Left lung (tissue), 10 donors: ENCODE data around the gene CHD2. TPM values are rescaled to one million over a fixed set of nuclear protein-coding genes. Genes with fewer than 3 reads are reported as not detected.

Source experiments
- ATAC-seq: fragments of 200-7000 bp; cut with Tn5 transposase; one replicate; pipeline ENCODE4 v1.9.1; 2020; ENCODE audit warnings: moderate library complexity
- DNase-seq, 4 donors: peaks; one replicate each; pipeline ENCODE4 v3.0.0-alpha.2; 2013 to 2020
- H3K27ac ChIP-seq, 2 donors: fragments of 200-600 bp; sonication (generic) in 1 of 2; one replicate each; pipeline versions ENCODE4 v1.5.0 to v1.8.0; 2020 to 2021
- H3K27me3 ChIP-seq, 2 donors: fragments of 200-600 bp; sonication (generic) in 1 of 2; one replicate each; pipeline versions ENCODE4 v1.5.0 to v1.8.0; 2020 to 2021
- H3K36me3 ChIP-seq, 2 donors: fragments of 200-600 bp; sonication (generic) in 1 of 2; one replicate each; pipeline versions ENCODE4 v1.5.0 to v1.8.0; 2020 to 2021
- H3K4me1 ChIP-seq, 2 donors: fragments of 200-600 bp; one replicate each; pipeline ENCODE4 v1.8.0; 2021
- H3K4me3 ChIP-seq, 2 donors: fragments of 200-600 bp; sonication (generic) in 1 of 2; one replicate each; pipeline versions ENCODE4 v1.5.0 to v1.8.0; 2020 to 2021; ENCODE audit warnings: mild to moderate bottlenecking in 1 of 2
- H3K9me3 ChIP-seq, 2 donors: fragments of 200-600 bp; sonication (generic) in 1 of 2; one replicate each; pipeline versions ENCODE4 v1.5.0 to v1.8.0; 2020 to 2021
- CTCF ChIP-seq, 2 donors: fragments of 200-600 bp; sonication (generic) in 1 of 2; IDR thresholded peaks; one replicate each; pipeline versions ENCODE4 v1.5.0 to v1.8.0; 2021; ENCODE audit warnings: antibody characterized with exemption in 2 of 2
- intact Hi-C, 2 donors: fragments of 100-400 bp; cut with DNase I; formaldehyde crosslinking; loops; one replicate each; pipeline versions ENCODE4 v1.11.2 to v1.14.2; 2022
- polyA plus RNA-seq, 6 donors: library from polyadenylated mRNA; unstranded; fragments of 120-200 nt; gene quantifications; one replicate each; pipeline ENCODE4 v1.2.1, GENCODE V29; 2013; ENCODE audit not compliant: insufficient read length in 6 of 6
- total RNA-seq, 2 donors: library from RNA; stranded (reverse); fragmentation: NEBNext Ultra II Directional; extraction: Animal tissue kit (Norgen Biotek cat#: 25700); gene quantifications; one replicate each; pipeline ENCODE4 v1.2.1, GENCODE V29; 2021
- donor health status: DM: no; HTN: yes; CAD: no.
- donor health status: DM: no; HTN: no; CAD: no.

CHD2 gene
- total and polyA plus RNA-seq, 8 donors, result 120 to 152 (median 130) TPM

- H3K36me3 ChIP-seq, result peaks cover 0 to 34% of the 10 kb centered on the region in 2 donors
- peak overlapping the region; percentile 67 to 75 for H3K27ac ChIP-seq
- no peaks in the 10 kb centered on the region for H3K9me3 ChIP-seq
- TF ChIP-seq CTCF (IDR thresholded peaks at IDR 0.05), result no peak
- H3K27me3 ChIP-seq, result no peaks in the 10 kb centered on the region
- no peak for DNase-seq
- H3K4me3 ChIP-seq, result no peak overlapping the region
- ATAC-seq, result no peak
- intact Hi-C loops, result no loop called here
- peaks cover 34 to 95% of the 10 kb centered on the region in 2 donors for H3K4me1 ChIP-seq
Observed at GRCh38 chr15:92920595-92921161, 20.6 kb downstream of the CHD2 start.

GRCh38 chr15:92921215-92922131 is 21.3 kb downstream of the CHD2 start:
- TF ChIP-seq CTCF (IDR thresholded peaks at IDR 0.05), result no peak
- H3K27ac ChIP-seq, result peak overlapping the region; percentile 67 to 75

GRCh38 chr15:92922418-92923002 is 22.4 kb downstream of the CHD2 start:
- Histone ChIP-seq H3K27ac (peak overlapping the region; percentile 67 to 75), H3K27me3 (no peaks in the 10 kb centered on the region), H3K9me3 (no peaks in the 10 kb centered on the region), H3K36me3 (peaks cover 5 to 47% of the 10 kb centered on the region in 2 donors), H3K4me3 (no peak overlapping the region), H3K4me1 (peaks cover 25 to 77% of the 10 kb centered on the region in 2 donors)
- no peak for ATAC-seq
- no peak for DNase-seq
- TF ChIP-seq CTCF (IDR thresholded peaks at IDR 0.05), result no peak
- intact Hi-C loops, result no loop called here

More at GRCh38 chr15:92921215-92922131, 21.3 kb downstream of the CHD2 start:
- Histone ChIP-seq H3K4me3 (no peak overlapping the region), H3K36me3 (peaks cover 0 to 42% of the 10 kb centered on the region in 2 donors), H3K27me3 (no peaks in the 10 kb centered on the region), H3K4me1 (peaks cover 27 to 87% of the 10 kb centered on the region in 2 donors), H3K9me3 (no peaks in the 10 kb centered on the region)
- DNase-seq (no peak), ATAC-seq (peak; percentile 62)
- intact Hi-C loops, result no loop called here

GRCh38 chr15:92924216-92924615 is 24.1 kb downstream of the CHD2 start:
- DNase-seq (no peak), ATAC-seq (no peak)
- intact Hi-C loops, result no loop called here
- Histone ChIP-seq H3K27ac (peak overlapping the region; percentile 16 to 50), H3K4me1 (peaks cover 12 to 60% of the 10 kb centered on the region in 2 donors), H3K9me3 (no peaks in the 10 kb centered on the region), H3K36me3 (peaks cover 5 to 63% of the 10 kb centered on the region in 2 donors), H3K27me3 (no peaks in the 10 kb centered on the region), H3K4me3 (no peak overlapping the region)
- no peak for TF ChIP-seq CTCF (IDR thresholded peaks at IDR 0.05)

- Histone ChIP-seq H3K9me3 (no peaks in the 10 kb centered on the region), H3K4me1 (peaks cover 12 to 56% of the 10 kb centered on the region in 2 donors), H3K27me3 (no peaks in the 10 kb centered on the region), H3K4me3 (no peak overlapping the region), H3K27ac (no peak overlapping the region), H3K36me3 (peaks cover 5 to 76% of the 10 kb centered on the region in 2 donors)
- intact Hi-C loops, result no loop called here
- DNase-seq (no peak), ATAC-seq (no peak)
- no peak for TF ChIP-seq CTCF (IDR thresholded peaks at IDR 0.05)
Observed at GRCh38 chr15:92925454-92925853, 25.3 kb downstream of the CHD2 start.
